NT2/D1 (cell line): ENCODE data around the gene CCDC88C.

Source experiments
- DNase-seq: peaks from one replicate; pipeline ENCODE4 v3.0.0-alpha.2; 2011; ENCODE audit warnings: low read depth, low spot score
- H3K27me3 ChIP-seq: 2 replicates; pipeline ENCODE4 v1.6.0; 2011; ENCODE audit warnings: mild to moderate bottlenecking; ENCODE audit not compliant: insufficient read length, insufficient read depth
- H3K36me3 ChIP-seq: 2 replicates; pipeline ENCODE4 v1.6.1; 2011; ENCODE audit warnings: mild to moderate bottlenecking, low read length, mixed read lengths; ENCODE audit not compliant: insufficient read depth, insufficient read length
- H3K4me1 ChIP-seq: 2 replicates; pipeline ENCODE4 v1.5.1; 2011; ENCODE audit not compliant: insufficient read depth, insufficient read length
- H3K4me3 ChIP-seq: 2 replicates; pipeline ENCODE4 v1.5.1; 2011; ENCODE audit warnings: low read depth; ENCODE audit not compliant: insufficient read length
- H3K9ac ChIP-seq: 2 replicates; pipeline ENCODE4 v1.6.0; 2011; ENCODE audit warnings: low read depth; ENCODE audit not compliant: insufficient read length
- H3K9me3 ChIP-seq: 2 replicates; pipeline ENCODE4 v1.5.1; 2011; ENCODE audit warnings: mild to moderate bottlenecking, low read length; ENCODE audit not compliant: insufficient read depth
- SUZ12 ChIP-seq: IDR thresholded peaks from 2 replicates; pipeline ENCODE4 v1.6.1; 2011; ENCODE audit not compliant: insufficient read length, insufficient read depth; ENCODE audit errors: extremely low read depth
- YY1 ChIP-seq: IDR thresholded peaks from 2 replicates; pipeline ENCODE4 v1.6.1; 2011; ENCODE audit not compliant: insufficient read length, insufficient read depth
- ZNF274 ChIP-seq: IDR thresholded peaks from 2 replicates; pipeline ENCODE4 v1.6.1; 2011; ENCODE audit warnings: mild to moderate bottlenecking, low read depth, low read length

The CCDC88C gene

DNA sequence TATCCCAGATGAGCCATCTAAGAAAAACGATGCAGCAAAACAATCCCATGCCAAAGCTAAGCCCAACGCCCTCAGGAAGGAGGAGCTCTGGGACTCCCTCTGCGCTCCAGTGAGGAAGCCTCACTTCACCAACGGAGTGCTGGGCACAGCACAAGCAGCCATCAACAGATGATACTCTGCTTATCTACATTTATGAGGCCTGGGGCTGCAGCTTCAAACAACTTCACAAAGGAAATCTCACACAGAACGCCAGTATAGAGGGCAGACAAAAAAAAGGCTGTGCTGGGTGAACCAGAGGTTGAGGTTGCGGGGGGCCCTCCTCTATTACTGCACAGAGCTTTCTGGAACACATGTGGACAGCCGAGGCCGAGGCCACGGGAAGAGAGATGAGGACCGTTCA, 138.3 kb downstream of the CCDC88C start:
- Histone ChIP-seq H3K9me3 (no peaks in the 10 kb centered on the region), H3K36me3 (peaks cover 62% of the 10 kb centered on the region), H3K27me3 (no peaks in the 10 kb centered on the region), H3K4me1 (no peaks in the 10 kb centered on the region), H3K9ac (no peak overlapping the region), H3K4me3 (no peak overlapping the region)
- TF ChIP-seq YY1 = no peak
- TF ChIP-seq ZNF274 = no peak
- TF ChIP-seq SUZ12 = no peak
- no peak for DNase-seq

- no peaks in the 10 kb centered on the region for H3K4me1 ChIP-seq
- no peaks in the 10 kb centered on the region for H3K27me3 ChIP-seq
- no peak overlapping the region for H3K4me3 ChIP-seq
- H3K9ac ChIP-seq = no peak overlapping the region
- H3K9me3 ChIP-seq = no peaks in the 10 kb centered on the region
- TF ChIP-seq SUZ12 (no peak), YY1 (no peak), ZNF274 (no peak)
- DNase-seq = no peak
- H3K36me3 ChIP-seq = peaks cover 64% of the 10 kb centered on the region
These were observed 139.3 kb downstream of the CCDC88C start for GRCh38 chr14:91278383-91278715.

GRCh38 chr14:91277546-91278382, 139.9 kb downstream of the CCDC88C start:
- no peak for DNase-seq
- Histone ChIP-seq H3K9me3 (no peaks in the 10 kb centered on the region), H3K4me3 (no peak overlapping the region), H3K4me1 (no peaks in the 10 kb centered on the region), H3K36me3 (peaks cover 61% of the 10 kb centered on the region), H3K9ac (no peak overlapping the region), H3K27me3 (no peaks in the 10 kb centered on the region)
- TF ChIP-seq YY1 (no peak), ZNF274 (no peak), SUZ12 (no peak)

- DNase-seq = no peak
- Histone ChIP-seq H3K27me3 (no peaks in the 10 kb centered on the region), H3K4me1 (no peaks in the 10 kb centered on the region), H3K9ac (no peak overlapping the region), H3K4me3 (no peak overlapping the region), H3K9me3 (no peaks in the 10 kb centered on the region), H3K36me3 (peaks cover 51% of the 10 kb centered on the region)
- TF ChIP-seq ZNF274 (no peak), SUZ12 (no peak), YY1 (no peak)
These were observed 142.8 kb downstream of the CCDC88C start for GRCh38 chr14:91274796-91275195.

DNA sequence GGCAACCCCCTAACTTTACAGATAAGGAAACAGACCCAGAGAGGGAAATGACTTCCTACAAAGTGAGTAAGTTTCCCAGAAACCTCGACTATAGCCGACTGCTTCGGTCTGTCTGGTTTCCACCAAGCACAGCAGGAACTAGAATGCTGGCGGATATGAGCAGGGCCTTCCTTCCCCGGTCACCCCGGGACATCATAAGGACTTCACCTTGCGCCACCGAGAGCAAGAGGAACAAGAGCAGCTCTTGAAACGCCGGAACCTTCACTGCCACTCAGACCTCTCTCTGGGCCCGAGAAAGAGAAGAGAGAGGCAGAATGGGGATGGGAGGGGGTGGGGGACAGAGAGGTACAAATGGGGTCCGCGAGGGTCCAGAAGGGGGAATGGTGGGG, 143.7 kb downstream of the CCDC88C start:
- no peaks in the 10 kb centered on the region for H3K9me3 ChIP-seq
- no peak for TF ChIP-seq YY1
- no peak for TF ChIP-seq ZNF274
- no peak for TF ChIP-seq SUZ12
- H3K9ac ChIP-seq = no peak overlapping the region
- no peak overlapping the region for H3K4me3 ChIP-seq
- DNase-seq = no peak
- peaks cover 45% of the 10 kb centered on the region for H3K36me3 ChIP-seq
- no peaks in the 10 kb centered on the region for H3K4me1 ChIP-seq
- H3K27me3 ChIP-seq = no peaks in the 10 kb centered on the region

DNA sequence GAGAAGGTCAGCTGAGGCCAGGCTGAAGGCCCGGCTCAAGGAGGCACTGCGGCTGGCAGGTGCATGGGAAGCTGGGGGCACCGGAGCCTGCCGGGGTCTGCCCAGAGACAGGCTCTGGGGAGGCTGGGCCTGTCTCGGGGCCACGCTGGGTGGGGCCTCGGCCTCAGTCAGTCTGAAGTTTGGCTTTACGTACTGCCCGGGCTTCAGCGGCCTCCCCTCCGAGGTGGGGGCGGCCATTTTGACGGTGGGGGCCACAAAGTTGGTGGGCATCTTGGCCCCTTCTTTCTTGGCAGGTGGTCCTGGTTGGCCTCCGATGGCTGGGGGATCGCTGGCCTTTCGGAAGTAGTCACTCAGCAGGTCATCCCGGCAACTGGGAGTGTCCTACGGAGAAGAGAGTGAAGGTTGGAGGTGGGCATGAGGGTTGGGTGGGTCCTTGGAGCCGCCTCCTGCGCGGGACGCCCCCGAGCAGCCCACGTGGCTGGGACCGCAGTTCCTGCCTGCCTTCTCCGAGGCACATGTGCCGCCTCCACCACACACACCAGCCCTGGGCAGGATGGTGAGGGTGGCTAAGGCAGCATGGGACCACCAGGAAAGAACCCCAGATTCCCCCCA, 144.2 kb downstream of the CCDC88C start:
- TF ChIP-seq SUZ12 = no peak
- TF ChIP-seq ZNF274 = no peak
- TF ChIP-seq YY1 = no peak
- Histone ChIP-seq H3K4me3 (no peak overlapping the region), H3K9ac (no peak overlapping the region), H3K9me3 (no peaks in the 10 kb centered on the region), H3K36me3 (peaks cover 42% of the 10 kb centered on the region), H3K4me1 (no peaks in the 10 kb centered on the region), H3K27me3 (no peaks in the 10 kb centered on the region)
- no peak for DNase-seq

DNA sequence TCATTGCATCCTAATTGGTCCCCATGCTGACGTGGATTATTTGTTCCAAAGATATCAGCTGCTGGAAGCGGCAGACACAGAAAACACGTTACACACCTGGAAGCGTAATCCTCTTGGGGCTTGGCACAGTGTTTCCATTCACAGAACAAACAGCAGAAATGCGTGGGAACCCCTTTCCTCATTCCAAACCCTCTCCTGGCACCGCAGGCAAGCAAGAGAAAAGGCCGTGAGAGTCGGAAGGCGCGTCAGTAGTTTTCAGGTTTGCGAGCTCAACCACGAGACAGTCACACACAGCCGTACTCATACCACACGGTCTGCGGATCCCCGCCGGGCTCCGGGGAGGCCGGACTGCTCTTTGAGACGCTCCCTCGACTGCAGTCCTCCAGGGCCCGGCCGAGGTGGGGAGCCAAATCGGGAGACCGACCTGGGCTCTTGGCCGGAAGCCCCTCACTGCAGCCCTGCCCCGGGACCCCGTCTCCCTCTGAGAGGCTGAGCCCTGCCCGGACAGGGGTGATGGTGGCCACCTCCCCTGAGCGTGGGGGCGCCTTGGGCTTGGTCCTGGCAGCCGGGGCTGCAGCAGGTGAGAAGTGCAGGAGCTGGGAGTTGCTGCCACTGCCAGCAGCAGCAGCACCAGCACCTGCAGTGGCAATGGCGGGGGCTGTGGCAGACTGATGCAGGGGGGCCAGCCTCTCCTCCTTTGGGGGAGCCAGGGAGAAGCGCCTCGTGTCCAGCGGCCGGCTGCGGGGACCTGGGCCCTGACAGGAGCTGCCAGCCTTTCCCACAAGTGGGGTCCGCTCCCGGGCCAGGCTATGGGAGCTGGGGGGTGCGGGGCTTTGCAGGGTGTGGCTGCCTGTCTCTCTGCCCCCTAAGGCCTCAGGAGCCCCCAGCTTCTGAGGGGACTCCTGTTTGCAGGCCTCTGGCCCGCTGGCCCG, 145.0 kb downstream of the CCDC88C start:
- no peak overlapping the region for H3K4me3 ChIP-seq
- DNase-seq = no peak
- H3K9ac ChIP-seq = no peak overlapping the region
- H3K9me3 ChIP-seq = no peaks in the 10 kb centered on the region
- no peak for TF ChIP-seq SUZ12
- no peak for TF ChIP-seq ZNF274
- no peak for TF ChIP-seq YY1
- H3K27me3 ChIP-seq = no peaks in the 10 kb centered on the region
- H3K36me3 ChIP-seq = peaks cover 35% of the 10 kb centered on the region
- H3K4me1 ChIP-seq = no peaks in the 10 kb centered on the region
